DMS53 treated with DMSO at 0.1 percent for 48 hours (cell line): Measurements from ENCODE around the gene NINL.
"Not testable (repeated sequence)": the region's sequence is repeated elsewhere in the genome, so short reads cannot be mapped to it uniquely, and the experiment has no call there.

Experiments used
- DNase-seq: peaks from one replicate; lab custom pipeline; 2025; ENCODE audit not compliant: unreplicated experiment; lab: John Stamatoyannopoulos, UW

The NINL gene

DNA sequence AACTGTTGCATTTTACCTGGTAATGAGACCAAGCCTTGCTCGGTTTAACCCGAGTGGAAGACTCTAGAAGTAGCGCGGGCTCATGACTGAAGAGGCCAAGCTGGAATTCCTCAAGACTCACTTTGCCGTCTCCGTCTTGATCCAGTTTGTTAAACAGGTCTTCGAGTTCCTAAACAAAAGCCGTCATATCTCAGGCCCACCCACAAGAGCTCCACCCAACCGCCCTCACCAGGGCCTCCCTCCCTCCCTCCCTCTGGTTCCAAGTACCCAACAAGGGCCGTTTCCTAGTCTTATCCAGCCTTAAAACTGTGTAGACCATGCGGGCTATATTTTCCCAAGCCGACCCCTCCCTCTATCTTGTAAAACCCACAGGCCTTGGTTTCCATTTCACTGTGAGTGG, 81.4 kb downstream of the NINL start:
- no peak for DNase-seq

DNA sequence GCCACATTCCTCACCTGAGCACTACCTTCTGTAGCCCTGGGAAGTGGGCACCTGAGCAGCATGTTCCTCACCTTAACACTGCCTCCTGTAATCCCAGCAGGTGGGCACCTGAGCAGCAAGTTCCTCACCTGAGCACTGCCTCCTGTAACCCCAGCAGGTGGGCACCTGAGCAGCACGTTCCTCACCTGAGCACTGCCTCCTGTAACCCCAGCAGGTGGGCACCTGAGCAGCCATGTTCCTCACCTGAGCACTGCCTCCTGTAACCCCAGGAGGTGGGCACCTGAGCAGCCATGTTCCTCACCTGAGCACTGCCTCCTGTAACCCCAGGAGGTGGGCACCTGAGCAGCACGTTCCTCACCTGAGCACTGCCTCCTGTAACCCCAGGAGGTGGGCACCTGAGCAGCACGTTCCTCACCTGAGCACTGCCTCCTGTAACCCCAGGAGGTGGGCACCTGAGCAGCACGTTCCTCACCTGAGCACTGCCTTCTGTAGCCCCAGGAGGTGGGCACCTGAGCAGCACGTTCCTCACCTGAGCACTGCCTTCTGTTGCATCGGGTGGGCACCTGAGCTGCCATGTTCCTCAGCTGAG, 82.2 kb downstream of the NINL start:
- DNase-seq = not testable (repeated sequence)

DNA sequence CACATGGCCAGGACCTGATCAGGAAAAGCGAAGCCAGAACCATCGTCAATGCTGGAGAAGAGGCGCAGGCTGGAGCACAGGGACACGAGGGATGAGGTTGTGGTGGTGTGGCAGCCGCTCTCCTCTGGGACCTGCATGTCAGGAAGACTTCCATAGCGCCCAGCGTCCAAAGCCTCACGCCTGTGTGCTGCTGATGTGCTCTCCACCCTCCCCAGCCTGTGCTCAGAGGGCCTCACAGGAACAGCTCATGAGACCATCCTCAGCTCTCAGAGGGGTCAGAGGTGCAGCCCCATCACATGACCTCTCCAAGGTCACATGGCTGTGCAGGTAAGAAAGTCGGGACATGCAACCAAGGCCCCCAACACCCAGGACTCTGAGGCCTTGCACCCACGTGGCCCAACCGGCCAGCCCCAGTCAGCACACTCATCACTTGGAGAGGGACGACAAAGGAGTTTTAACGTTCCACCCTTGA, 84.4 kb downstream of the NINL start:
- DNase-seq = no peak

DNA sequence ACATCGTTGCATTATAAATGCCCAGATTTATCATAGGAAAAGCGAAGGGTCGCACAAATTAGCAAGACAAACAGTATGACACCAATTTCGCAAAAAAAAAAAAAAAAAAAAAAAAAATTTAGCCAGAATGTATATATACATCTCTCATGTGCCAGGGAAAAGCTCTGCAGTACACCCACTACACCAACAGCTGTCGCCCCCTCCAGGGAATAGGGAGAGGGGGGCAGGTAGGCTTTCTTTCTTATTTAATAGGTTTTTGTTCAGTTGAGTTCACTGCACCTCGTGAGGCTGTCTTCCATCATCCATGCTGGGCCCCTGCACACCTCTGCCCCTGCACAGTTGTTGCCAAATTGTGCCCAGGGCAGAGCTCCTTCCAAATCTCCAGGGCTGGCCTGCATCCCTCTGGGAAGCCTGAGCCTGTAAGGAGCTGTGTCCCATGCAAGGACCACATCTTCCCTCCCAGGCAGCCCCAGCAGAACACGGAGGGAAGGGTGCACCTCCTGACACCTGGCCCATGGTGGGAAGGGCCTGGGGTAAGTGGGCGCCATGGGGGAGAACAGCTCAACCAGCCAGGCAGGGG, 85.4 kb downstream of the NINL start:
- DNase-seq = no peak

DNA sequence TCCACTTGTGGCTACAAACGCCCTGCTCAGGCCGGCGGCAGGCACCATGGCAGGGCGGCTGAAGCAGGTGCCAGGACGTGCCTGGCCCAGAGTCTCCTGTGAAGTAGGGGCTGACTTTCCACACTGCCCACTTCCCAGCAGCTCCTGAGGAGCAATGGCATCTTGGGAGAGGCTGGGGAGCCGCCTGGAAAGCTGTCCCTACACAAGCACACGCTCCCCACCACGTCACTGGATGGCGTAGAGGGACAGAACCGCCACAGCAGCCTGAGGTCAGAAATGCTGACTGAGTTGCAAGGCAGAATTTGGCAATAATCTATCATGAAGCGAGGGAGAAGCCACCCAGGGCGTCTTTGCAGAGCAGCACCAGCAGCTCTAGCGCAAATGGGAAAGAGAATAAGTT, 86.3 kb downstream of the NINL start:
- no peak for DNase-seq

DNA sequence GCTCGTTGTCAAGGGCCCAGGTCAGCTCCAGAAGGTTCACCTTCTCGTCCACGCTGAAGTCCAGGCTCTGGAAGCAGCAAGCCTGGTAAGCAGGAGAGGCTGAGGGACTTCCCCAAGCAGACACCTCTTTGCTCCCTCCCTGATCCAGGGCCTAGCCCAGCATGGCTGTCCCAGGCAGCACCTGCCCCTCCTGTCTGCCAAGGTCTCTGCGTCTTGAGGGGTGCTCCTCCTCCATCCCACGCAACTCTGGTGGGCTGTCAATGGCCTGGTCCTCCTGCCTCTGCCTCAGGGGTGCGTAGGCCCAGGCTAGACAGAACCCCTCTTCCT, 87.1 kb downstream of the NINL start:
- no peak for DNase-seq

DNA sequence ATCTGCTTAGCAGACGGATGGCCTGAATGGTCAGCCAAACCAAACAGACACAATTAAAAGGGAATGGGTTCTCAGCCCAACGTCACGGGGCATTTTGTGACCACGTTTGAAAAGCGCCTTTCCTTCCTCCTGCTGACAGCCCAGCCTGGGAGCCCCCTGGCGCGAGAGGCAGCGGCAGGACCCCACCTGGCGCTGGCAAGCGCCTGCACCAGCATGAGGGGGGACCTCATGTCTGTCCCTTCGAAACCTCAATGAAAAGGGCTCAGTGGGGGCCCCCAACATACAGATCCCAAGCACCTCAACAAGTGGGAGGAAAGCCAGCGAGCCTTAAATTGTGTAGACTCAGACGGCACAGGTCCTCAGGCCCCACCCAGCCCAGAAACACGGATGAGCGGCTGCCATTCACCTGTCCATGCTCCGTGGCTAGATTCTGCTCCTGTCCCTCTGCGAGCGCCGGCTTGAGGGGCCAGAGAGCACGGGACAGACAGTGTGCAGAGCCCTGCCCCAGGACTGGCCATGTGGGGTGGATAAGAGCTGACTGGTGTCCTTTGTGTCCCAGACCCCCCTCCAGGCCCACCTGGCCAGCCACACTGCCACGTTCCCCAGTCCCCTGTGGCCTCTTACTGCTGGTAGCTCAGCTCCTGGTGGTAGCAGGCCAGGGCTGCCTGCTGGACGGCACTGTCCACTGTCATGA, 87.6 kb downstream of the NINL start:
- DNase-seq = no peak

DNA sequence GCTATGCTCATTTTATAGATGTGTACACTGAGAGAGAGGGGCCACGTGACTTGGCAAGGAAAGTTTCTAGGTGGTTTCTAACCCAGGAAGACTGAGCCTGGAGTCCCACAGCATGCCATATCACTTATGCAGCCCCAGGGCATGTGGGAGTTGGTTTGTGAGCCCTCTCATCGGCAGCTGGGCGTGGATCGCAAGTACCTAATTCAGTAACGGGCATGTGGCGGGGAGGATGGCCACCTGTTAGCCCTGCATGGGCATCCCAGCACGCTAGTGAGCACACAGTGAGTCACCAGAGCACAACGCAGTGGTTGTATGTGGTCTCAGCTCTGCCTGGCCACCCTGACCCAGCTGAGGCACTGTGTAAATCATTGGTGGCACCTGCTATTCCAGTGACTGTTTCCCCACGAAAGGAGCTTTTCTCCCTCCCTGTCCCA, 88.3 kb downstream of the NINL start:
- no peak for DNase-seq

DNA sequence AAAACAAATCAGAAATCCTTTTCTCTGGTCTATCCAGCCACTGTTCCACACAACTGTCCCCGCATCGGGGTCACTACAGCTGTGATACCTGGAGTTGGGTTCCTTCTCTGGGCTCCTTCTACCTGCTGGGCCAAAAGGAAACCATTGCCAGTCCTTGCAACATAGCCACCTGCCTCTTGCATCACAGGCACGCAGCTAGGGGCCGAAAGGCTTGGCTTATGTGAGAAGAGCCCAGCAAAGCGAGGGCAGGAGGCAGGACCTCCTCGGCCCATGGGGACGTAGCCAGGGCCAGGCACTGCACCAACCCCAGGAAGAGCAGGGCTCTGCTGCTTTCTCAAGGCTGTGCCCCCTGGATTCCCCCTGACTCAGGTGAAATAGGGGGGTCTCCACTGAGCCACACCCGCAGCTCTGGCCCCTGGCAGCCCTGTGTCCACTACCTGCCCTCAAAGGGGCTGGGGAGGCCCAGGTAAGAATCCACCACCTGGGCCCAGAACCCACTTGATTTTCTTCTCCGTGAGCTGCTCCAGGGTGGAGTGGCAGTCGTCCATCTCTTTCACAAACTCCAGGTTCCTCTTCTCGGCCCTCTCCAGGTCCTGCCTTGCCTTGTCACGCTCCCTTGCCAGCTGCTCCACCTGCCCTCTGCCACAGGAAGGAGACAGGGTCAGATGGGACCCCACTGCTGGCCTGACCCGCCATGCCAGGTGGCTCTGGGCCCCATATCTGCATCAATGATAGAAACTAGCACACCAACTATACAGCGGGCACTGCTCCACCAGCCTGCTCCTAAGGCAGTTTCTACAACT, 89.0 kb downstream of the NINL start:
- no peak for DNase-seq

DNA sequence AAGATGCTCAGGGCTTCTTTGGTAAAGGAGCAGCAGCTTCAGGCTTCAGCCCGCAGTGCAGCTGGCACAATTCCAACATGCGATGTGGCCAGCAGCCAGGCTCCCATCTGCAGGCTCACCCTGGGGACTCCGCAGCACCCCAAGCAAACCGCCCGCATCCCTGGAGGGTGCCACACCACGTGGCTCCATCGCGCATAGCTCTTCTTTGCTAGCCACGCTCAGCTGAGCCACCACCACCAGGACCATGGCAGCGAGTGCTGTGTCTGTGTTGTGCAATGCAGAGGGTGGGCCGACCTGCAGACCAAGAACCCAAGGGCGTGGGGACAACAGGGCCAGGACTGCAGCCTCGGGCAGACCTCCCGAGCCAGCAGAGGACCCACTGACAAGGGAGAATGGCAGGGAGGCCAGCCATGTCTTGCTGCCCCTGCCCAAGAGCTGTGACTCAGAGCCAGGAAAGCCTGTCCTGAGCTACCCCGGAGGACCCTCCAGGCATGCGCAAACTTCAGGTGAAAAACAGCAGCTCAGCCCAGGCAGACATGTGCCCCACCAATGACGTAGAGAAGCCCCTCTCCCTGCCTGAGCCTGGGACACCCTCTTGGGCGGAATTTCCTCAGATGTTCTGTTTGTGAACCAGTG, 90.0 kb downstream of the NINL start:
- DNase-seq = no peak

DNA sequence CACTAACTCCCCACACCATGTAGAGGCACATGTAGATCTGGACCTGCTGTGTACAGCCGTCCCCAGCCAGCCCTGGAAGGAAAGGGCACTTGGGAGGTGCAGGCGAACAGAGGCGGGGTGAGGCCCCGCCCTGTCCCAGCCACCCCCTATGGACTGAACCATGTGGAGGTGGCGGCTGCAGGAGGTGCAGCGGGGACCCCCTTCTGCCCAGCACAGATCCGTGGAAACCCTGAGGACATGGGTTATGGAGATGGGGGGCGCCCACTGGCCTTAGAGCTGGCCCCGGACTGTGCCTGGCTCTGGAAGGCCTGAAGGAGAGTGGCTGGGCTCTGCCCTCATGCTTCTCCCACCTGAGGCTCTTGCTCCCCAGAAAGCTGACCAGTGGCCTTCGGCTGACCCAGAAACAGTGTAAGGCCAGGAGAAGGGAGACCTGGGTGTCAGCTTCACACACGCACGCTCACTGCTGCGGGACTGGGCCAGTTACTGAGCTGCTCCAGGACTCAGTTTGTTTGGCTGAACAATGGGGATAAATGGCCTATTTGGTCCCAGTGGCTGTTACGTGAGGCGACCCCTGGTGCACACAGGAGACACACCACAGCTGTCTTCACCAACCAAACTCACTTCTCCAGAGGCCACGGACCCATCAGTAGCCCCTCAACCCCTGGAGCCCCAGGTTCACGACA, 90.7 kb downstream of the NINL start:
- no peak for DNase-seq

DNA sequence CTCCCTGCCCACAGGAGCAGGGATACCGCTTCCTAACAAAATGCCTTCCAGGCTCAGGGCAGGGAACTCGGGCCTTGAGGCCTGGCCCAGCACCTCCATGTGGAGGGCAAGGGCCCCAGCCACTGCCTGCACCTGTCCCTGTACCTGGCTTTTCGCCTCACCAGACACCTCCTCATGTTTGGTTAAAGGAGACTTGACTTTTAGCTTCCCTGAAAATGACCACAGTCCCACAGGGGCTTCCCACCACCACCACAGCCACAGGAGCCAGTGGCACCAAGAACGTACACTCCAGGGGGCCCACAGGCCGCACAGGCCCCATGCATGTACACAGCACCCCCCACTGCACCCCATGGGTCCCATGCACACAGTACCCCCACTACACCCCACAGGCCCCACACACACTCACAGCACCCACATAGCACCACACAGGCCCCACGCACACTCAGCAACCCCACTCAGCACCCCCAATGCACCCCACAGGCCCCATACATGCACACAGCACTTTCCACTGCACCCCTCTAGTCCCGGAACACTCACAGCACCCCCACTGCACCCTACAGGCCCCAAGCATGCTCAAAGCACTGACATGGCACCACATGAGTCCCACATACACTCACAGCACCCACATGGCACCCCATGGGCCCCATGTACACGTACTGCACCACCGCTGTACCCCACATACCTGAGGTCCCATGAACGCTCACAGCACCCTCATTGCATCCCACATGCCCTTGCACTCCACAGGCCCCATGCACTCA, 91.4 kb downstream of the NINL start:
- no peak for DNase-seq

DNA sequence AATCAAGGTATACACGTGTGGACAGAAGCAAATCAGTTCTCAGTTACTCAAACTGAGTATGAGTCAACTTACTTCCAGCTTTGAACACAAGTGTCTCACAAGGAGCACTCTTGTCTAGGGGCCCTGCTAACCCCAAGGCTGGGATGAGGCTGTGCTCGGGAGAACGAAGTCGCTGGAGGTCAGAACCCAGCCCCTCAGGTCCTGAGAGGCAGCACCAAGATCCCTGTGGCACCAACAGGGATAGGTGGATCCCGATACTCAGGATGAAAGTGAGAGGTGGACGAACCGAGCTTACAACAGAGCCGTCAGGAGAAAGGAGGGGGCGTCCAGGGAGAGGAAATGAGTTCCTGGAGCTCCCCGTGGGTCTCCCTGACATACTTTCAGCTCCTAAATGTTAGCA, 92.2 kb downstream of the NINL start:
- no peak for DNase-seq

DNA sequence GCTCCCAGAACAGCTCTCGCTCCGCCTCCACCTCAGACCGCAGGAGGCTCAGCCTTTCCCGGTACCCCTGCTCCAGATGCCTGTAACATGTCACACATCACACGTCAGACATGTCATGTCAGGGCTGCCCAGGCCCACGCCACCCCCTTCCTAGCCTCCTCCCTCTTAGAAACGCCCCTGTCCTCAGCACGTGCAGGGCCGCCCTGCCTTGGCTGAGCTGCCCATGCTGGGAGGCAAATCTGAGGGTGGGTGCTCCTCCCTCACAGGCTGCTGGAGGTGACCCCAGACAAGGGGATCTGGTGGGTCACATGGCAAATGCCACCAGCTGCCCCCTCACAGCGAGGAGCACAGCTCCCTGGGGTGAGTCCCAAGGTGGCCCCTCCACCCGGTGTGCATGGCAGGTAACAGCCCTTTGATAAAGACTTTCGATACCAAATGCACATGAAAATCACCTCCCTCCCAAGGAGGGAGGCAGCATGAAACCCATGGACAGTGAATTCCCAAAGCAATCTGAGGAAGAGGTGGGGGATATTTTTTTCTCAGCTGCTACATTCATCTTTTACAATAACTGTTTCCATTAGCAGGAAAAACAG, 93.8 kb downstream of the NINL start:
- DNase-seq = no peak

DNA sequence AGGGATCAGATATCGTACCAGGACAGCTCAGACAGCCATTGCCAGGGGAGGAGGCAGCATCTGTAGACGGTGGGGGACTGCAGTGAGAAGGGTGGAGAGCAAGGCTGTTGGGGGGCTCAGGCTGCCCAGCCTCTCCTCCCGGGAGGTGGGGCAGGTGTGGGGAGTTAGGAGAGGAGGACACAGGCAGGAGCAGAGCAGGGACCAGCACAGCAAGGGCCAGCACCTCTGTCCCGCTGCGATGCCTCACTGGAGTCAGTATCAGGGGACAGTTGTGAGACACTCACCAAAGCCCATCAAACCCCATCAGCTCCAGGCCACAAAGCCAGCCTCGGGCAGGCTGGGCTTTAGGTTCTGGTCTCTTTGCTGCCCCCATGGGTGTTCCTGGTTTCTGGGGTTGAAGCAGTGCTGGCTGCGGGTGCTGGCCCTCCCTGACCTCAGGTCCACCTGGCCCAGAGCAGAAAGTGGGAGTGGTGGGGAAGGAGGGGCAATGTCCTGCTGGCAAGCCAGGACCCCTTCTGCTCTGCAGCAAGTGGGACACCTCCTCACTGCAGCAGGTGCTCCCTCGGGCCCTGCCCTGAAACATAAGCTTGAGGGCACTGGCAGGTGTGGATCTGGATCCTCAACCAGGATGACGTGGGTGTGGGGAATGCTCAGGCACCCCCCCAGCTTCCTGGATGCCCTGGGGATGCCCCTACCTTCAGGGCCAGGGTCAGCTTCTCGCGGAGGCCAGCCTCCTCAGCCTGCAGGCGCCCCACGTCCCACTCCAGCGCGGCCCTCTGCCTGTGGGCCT, 94.5 kb downstream of the NINL start:
- no peak for DNase-seq

DNA sequence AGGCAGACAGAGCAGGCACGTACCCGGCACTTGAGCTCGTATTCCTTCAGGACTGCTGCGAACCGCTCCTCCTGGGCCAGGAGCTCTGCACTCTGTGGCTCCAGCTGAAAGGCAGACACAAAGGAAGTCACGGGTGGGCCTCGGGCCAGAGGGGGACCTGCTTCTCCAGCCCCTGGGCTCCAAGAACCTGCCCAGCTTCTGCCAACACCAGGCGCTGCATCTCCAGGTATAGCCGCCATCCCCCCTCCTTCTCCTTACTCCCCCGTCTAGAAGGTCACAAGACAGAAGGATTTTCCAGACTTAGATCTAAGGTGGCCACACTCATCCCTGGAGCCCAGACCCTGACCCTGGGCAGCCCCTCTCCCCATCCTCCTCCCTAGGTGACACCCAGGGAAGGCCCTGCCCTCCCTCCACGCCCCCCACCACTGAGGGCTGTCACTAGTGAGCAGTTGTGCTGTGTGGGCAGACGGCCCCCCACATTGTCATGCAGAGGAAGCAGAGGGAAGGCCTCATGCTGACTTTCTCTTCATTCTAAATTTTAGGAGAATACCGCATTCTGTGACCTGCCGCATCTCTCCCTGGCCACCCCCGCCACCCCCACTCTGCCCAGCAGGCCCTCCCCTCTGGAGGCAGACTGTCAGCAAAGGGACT, 96.0 kb downstream of the NINL start:
- no peak for DNase-seq

DNA sequence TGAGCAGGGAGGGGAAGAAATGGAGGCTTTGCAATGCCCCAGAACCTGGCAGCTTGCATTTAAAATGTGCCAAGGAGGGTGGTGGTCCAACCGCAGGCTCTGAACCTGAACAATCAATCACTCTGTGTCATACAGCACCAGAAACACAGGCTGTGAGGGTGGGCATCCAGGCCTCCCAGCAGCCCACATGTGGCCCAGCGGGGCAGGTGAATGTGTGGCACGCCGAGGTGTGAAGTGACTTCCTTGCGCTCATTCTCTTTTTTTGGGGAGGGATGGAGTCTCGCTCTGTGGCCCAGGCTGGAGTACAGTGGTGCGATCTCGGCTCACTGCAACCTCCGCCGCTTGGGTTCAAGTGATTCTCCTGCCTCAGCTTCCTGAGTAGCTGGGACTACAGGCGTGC, 97.4 kb downstream of the NINL start:
- DNase-seq = no peak

DNA sequence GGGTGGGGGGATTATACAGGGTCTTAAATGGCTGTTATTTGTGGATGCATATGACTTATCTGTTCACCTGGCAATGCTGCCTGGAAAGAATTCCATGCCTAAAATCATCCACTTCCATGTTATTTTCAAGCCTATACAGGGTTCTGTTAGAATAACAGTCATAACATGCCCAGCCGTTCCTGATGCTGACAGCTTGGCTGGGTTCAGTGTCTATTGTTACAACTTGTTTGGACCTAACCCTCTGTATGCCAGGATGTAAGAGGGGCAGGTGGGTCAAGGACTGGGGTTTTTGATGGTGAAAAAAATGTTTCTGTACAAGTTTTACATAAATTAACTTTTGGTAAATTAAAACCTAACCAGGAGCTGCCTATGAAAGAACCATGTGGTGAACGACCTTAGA, 98.0 kb downstream of the NINL start:
- no peak for DNase-seq

DNA sequence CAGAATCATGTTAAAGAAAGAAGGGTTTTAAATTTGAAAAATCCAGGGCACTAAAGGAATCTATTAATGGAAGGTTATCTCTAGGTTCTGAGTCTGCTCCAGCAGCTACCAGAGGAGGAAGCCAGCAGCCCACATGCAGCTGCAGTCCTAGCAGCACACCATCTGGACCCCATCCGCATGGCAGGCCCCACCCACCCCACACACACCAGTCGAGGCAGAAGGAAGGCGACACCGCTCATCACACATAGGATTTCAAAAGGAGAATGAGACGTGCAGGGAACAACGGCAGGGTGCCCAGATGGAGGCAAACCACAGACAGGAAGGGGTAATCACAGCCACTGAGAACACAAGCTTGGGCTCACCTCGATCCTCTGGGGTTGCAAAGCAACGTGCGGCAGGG, 99.0 kb downstream of the NINL start:
- DNase-seq = no peak
